GM18508 (cell line): ENCODE measurements around the gene PRDM5.

Experiments
- ATAC-seq: cut with Tn5 transposase; IDR thresholded peaks from one replicate; pipeline ENCODE4 v1.9.1; 2021; ENCODE audit warnings: moderate number of reproducible peaks; ENCODE audit not compliant: insufficient read depth, unreplicated experiment

The PRDM5 gene

GRCh38 chr4:120722655-120723054 lies 199.9 kb downstream of the PRDM5 start:
- ATAC-seq: no peak

GRCh38 chr4:120720354-120720934 lies 202.1 kb downstream of the PRDM5 start:
- no peak for ATAC-seq

GRCh38 chr4:120718979-120719566 lies 203.5 kb downstream of the PRDM5 start:
- ATAC-seq: no peak

DNA sequence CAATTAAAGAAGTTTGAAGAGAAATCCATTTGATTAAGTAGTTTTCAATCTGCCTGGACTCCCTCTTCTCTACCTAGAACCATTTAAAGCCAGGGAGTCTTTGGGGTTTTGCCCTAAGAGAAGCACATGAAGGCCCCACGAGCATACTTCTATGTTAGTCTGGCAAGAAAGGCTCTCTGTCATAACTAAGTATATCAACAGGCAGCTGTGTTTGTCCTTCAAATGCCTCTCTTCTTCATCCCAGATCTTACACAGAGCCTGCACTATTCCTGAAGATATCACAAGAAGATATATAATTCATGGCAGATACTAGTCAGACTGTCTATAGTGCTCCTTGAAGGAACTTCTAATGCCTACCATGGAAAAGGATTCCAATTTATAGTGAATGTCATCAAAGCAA lies 206.2 kb downstream of the PRDM5 start:
- ATAC-seq: no peak

DNA sequence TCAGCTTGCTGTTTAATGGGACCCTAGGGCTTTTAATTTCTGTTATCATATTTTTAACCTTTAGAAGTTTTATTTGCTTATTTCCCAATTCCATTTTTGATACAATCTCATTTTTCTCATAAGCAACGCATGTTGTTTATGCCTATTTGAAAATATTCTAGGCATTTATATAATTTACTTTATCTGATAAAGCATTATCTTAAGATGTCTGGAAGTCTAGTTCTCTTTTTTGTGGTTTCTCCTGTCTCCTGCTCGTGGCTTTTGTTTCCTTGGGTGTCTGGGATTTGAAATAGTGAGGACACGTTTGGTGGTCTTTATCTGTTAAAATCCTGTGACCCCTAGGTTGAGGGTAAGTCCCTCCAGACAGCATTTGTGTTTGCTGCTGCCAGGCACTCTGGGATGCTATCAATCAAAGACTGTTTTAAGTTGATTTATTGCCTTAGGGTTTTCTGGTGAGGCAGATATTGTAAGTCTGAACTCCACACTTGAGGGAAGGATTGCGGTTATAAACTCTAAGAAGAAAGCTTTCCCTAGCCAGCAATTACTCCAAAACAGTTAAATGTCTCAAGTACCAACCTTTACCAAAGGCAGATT lies 208.0 kb downstream of the PRDM5 start:
- no peak for ATAC-seq

DNA sequence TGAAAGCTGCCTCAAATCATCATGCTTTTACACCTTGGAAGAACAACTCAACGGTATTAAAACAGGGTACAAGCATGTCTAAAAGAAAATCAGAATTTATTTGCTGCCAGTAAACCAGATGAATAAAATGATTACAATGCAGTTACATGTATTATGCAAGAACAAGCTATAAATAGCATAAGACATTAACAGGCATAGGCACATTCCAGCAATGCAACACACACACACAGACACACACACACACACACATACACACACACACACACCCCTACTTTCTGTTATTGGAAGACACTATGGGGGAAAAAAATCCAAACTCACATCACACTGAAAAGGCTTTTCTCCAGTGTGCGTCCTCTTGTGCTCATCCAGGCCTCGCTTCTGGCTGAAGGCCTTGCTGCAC lies 212.5 kb downstream of the PRDM5 start:
- no peak for ATAC-seq

GRCh38 chr4:120704538-120704937 lies 218.0 kb downstream of the PRDM5 start:
- ATAC-seq: no peak

GRCh38 chr4:120703908-120704307 lies 218.6 kb downstream of the PRDM5 start:
- ATAC-seq: no peak

GRCh38 chr4:120699354-120699753 lies 223.2 kb downstream of the PRDM5 start:
- ATAC-seq: no peak

DNA sequence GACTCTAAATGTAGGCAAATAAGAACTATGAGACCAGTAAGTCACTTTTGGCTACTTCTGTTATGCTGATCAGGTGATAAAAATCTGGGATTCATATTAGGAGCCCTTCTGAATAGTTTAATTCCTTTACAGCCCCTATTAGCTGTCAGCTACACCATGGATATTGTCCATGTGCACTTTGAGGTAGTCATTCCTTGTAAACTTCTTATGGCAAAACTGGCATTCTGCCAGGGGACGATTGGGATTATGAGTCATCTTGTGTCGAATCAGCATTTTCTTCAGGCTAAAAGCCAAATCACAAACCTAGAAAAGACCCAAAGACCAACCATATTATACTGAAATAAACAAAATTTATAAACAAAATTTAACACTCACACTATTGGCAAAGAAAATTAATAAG lies 227.6 kb downstream of the PRDM5 start:
- no peak for ATAC-seq

DNA sequence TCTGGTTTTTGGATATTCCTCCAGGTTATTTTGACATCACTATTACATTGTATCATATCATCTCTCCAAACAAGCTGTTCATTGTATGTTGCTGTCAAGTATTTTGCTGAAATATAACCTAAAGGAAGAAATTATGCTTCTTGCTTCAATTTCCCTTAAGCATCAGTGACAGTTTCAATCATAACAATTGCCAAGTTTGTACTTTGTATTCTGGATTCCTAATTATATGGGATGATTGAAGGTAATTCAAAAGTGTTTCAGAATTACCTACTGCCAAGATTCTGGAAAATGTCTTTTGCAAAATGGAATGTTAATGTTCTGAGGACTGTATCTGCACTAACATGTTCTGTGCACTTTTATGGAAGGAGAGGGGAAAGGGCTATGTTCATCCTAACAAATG lies 228.7 kb downstream of the PRDM5 start:
- no peak for ATAC-seq

DNA sequence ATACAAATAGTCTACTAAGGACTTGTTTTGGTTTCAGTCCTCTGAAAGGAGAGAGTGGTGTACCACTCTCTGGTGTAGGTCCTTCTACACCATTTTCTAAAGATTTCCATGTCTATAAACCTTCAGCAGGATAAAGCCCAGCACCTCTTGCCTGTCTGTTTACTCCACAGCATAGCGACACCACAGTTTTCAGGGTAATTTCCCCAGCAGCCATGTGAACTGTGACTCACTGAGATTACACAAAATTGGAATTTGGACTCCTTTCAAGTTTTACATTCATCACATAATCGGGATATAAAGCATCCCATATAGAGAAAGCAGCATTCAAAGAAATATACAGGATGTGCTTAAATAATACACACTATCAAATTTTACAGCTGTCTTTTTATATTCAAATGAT lies 229.6 kb downstream of the PRDM5 start:
- no peak for ATAC-seq

DNA sequence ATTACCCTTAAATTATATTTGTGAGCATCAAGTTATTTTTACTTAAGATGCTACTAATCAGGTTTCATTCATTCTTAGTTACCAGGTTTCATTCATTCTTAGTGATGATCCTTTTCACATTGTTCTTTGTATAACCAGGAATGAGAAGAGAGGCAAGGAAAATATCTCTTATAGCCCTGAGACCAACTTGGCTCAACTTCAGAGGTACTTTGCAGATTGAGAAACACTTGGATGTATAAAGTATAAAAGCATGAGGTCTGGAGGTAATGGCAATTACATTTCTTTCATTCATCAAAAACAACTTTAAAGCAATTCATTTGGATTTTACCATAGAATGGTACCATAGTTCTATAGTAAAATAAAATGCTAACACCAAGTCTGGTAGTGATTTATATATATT lies 231.0 kb downstream of the PRDM5 start:
- ATAC-seq: no peak

DNA sequence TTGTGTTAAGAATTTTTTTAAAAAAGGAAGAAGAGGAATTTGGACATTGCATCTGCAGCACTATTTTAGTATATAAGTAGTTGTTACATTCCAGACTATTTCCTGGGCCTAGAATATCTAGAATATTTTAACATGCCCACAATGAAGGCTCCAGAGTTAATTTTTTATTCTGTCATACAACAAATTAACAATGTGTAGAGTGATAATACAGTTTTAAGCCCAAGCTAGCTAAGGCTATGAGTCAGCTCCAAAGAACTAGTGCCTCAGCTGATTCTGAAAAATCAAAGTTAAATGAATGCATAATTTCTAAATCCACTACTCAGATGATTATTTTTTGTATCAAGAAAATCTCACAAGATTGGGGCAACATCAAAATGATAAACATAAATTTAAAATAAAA lies 231.4 kb downstream of the PRDM5 start:
- no peak for ATAC-seq

DNA sequence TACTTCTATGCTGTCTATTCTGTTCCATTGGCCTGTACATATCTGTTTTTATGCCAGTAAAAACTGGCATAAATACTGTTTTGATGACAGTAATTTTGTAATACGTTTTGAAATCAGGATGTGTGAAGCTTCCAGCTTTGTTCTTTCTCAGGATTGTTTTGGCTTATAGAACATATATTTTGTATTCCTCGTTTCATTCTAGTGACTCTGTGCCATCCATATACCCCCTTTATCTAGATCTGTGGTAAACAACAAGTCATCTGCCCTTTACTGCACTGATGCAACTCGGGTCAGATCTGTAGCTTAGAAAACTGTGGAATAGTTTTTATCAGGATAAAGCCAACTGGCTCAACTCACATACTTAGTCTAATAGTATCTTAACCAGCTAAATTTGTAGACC lies 233.7 kb downstream of the PRDM5 start:
- ATAC-seq: no peak

GRCh38 chr4:120685756-120686278 lies 236.7 kb downstream of the PRDM5 start:
- ATAC-seq: no peak

DNA sequence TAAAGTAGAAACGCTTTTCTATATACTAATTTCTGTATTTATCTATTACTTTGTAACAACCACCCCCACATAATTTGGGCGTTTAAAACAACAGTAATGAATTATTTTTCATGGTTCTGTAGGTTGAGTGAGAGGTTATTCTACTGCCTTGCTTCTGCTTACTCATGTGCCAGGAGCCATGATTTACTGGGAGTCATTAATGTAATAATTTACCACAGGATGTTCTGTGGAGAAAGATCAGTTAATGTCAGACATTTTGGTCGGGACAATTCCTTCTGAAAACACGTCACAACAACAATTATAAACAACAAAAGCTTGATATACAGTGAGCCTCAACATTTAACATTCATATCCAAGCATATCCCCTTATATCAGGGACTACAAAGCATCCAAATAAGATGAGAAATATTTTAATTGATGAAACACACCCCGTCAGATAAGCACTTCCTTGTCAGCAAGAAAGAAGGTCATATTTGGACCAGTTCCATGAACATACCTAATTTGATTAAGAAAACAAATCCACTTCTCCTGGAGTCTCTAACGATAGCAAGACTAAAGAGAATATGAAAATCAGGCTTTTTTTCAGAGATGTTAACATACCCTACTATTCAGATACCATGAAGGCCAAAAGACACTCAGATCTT lies 238.5 kb downstream of the PRDM5 start:
- ATAC-seq: no peak

DNA sequence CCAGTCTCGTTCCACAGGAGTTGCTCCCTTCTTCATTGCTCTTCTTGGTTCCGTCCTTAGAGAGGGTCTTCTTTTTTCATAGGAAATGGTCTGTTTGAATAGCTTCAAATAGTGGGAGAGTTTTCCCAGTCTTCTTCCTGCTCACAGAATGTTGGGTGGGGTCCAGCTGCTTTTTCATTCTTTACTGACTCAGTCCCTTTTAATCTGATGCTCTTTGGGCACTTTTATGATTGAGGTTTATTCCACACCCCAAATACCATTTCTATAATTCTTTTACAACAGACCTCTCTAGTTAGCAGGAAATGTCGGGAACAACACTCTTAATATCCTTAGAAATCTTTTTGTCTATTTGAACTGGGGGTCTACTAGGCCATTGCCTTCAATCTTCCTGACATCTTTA lies 239.5 kb downstream of the PRDM5 start:
- ATAC-seq: no peak

GRCh38 chr4:120680647-120681228 lies 241.8 kb downstream of the PRDM5 start:
- ATAC-seq: no peak

- ATAC-seq: no peak
Observed at GRCh38 chr4:120673696-120674095, 248.8 kb downstream of the PRDM5 start.

- ATAC-seq: no peak
Observed at GRCh38 chr4:120672558-120673147, 249.9 kb downstream of the PRDM5 start.
